GM19035 (cell line): ENCODE data around the gene NR5A1.

Source experiments
- ATAC-seq: cut with Tn5 transposase; IDR thresholded peaks from one replicate; pipeline ENCODE4 v1.9.1; 2021; ENCODE audit not compliant: unreplicated experiment

Gene NR5A1

GRCh38 chr9:124506931-124507879, at the start of gene NR5A1:
NR5A1 (minus strand) TSS chr9:124507399; CDS start chr9:124503395, 4,004 bp downstream.
- no peak for ATAC-seq

- no peak for ATAC-seq
Measured at GRCh38 chr9:124555043-124555442, 47.8 kb upstream of the NR5A1 start.

- ATAC-seq: no peak
Measured at GRCh38 chr9:124553738-124554137, 46.5 kb upstream of the NR5A1 start.

GRCh38 chr9:124552273-124552605, 45.0 kb upstream of the NR5A1 start:
- no peak for ATAC-seq

- no peak for ATAC-seq
Measured at GRCh38 chr9:124551472-124552272, 44.5 kb upstream of the NR5A1 start.

GRCh38 chr9:124550072-124550471, 42.9 kb upstream of the NR5A1 start:
- no peak for ATAC-seq

- ATAC-seq: no peak
Measured at GRCh38 chr9:124549016-124549415, 41.8 kb upstream of the NR5A1 start.

- ATAC-seq: no peak
Measured at GRCh38 chr9:124544535-124544934, 37.3 kb upstream of the NR5A1 start.

- no peak for ATAC-seq
Measured at GRCh38 chr9:124541824-124542223, 34.6 kb upstream of the NR5A1 start.

GRCh38 chr9:124537926-124538325, 30.7 kb upstream of the NR5A1 start:
- ATAC-seq: no peak

GRCh38 chr9:124535846-124536245, 28.6 kb upstream of the NR5A1 start:
- no peak for ATAC-seq

GRCh38 chr9:124532897-124533296, 25.7 kb upstream of the NR5A1 start:
- ATAC-seq: no peak

GRCh38 chr9:124531115-124531514, 23.9 kb upstream of the NR5A1 start:
- no peak for ATAC-seq

GRCh38 chr9:124530246-124530645, 23.0 kb upstream of the NR5A1 start:
- ATAC-seq: no peak

GRCh38 chr9:124527781-124528180, 20.6 kb upstream of the NR5A1 start:
- ATAC-seq: no peak

- no peak for ATAC-seq
Measured at GRCh38 chr9:124526174-124526573, 19.0 kb upstream of the NR5A1 start.

GRCh38 chr9:124522121-124523098, 15.2 kb upstream of the NR5A1 start:
- no peak for ATAC-seq

- no peak for ATAC-seq
Measured at GRCh38 chr9:124521142-124521541, 13.9 kb upstream of the NR5A1 start.

GRCh38 chr9:124520206-124520596, 13.0 kb upstream of the NR5A1 start:
- no peak for ATAC-seq

- ATAC-seq: no peak
Measured at GRCh38 chr9:124518116-124518515, 10.9 kb upstream of the NR5A1 start.

- no peak for ATAC-seq
Measured at GRCh38 chr9:124517600-124517999, 10.4 kb upstream of the NR5A1 start.
